GM19455 (cell line): ENCODE results near the gene HSD17B14.
"Not testable (repeated sequence)": the region's sequence is repeated elsewhere in the genome, so short reads cannot be mapped to it uniquely, and the experiment has no call there.

ENCODE experiments used
- ATAC-seq: cut with Tn5 transposase; IDR thresholded peaks from one replicate; pipeline ENCODE4 v1.9.1; 2021; ENCODE audit not compliant: unreplicated experiment

Gene HSD17B14

DNA sequence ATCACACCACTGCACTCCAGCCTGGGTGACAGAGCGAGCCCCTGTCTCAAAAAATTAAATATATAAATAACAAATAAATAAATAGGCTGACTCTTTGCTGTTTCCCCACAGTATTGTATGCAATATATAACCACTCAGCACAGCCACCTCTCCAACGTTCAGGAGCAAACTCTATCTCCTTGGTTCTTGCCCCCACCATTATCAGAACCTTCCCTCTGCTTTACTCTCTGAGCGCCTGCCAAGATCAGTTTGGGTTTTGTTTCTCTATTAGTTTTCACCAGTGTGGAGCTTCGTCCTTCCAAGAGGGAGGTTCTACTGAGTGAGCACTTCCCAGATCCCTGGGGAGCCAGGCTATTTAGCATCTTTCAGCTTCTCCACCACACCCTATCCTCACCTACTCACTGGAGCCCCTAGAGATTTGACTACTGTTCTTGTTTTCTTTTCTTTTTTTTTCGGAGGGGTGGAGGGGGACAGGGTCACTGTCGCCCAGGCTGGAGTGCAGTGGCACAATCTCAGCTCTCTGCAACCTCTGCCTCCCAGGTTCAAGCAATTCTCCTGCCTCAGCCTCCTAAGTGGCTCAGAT is 68.0 kb downstream of the HSD17B14 start:
- not testable (repeated sequence) for ATAC-seq

DNA sequence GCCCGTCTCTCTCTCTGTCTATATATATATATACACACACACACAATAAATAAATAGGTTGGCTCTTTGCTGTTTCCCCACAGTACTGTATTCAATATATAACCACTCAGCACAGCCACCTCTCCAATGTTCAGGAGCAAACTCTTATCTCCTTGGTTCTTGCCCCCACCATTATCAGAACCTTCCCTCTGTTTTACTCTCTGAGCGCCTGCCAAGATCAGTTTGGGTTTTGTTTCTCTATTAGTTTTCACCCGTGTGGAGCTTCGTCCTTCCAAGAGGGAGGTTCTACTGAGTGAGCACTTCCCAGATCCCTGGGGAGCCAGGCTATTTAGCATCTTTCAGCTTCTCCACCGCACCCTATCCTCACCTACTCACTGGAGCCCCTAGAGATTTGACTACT is 70.5 kb downstream of the HSD17B14 start:
- ATAC-seq, result not testable (repeated sequence)
